GM19238 (cell line): ENCODE data around the gene SERINC5.
"Not testable (repeated sequence)": the region's sequence is repeated elsewhere in the genome, so short reads cannot be mapped to it uniquely, and the experiment has no call there.

ENCODE experiments used
- DNase-seq: peaks from one replicate; pipeline ENCODE4 v3.0.0; 2011; ENCODE audit warnings: low spot score; ENCODE audit not compliant: insufficient read length

Gene SERINC5

GRCh38 chr5:80103371-80103770, 152.5 kb downstream of the SERINC5 start:
- no peak for DNase-seq

- DNase-seq, result no peak
These were observed 153.9 kb downstream of the SERINC5 start for GRCh38 chr5:80101993-80102392.

DNA sequence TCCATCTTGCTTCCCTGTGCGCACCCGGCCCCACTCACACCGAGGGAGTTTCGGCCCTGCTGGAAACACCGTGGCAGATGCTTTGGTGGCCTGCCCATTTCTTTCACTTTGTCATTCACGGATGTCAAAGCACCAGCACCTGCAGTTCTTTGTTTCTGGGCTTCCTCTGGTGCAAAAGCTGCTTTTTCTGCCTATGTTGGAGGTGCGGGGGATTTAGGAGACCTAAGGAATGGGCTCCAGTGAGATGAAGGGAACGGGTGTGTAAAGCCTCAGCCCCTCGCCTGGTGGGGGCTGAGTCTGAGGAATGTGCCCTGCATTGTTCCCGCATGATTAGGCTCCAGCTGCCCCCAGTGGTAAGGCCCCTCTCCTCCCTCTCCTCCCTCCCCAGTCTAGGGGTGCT, 158.4 kb downstream of the SERINC5 start:
- no peak for DNase-seq

- no peak for DNase-seq
These were observed 161.6 kb downstream of the SERINC5 start for GRCh38 chr5:80094236-80094738.

DNA sequence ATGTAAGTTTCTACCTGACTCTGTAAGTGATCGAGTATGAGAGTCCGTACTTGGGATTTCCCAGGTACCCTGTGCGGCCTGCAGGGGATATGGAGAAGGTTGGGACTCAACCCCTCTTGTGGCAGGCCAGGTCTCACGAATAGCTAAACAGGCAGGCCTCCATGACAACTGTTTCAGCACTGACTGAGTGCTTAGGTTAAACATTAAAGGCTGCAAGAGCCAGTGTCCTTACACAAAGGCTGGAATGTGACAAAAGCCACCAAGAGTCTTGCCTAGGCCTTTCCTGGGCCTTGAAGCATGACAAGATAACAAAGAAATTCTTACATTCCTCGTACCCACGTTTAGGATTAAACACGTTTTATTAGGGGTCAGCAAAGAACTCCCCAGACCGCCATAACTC, 162.1 kb downstream of the SERINC5 start:
- no peak for DNase-seq

DNA sequence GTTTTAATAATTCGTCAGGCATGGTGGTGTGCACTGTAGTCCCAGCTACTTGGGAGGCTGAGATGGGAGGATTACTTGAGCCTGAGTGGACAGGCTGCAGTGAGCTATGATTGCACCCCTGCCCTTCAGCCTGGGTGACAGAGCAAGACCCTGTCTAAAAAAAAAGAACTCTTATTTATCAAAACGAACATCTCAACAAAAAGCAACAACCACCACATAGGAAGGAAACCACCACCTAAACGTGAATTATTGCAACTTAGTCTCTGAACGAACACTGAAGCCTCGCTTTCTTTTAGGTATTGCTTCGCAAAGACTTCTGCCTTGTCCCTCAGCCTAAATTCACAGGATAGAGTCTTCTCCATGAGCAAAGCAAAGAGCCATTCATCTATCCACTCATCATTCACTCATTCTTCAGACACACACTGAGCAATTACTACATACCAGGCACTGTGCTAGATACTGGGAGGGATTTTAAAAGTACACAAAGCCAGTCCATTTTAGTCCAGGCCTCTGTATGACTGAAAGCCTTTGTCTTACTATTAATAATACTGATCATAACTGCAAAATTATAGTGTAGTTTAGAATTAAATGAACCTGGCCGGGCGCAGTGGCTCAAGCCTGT, 163.3 kb downstream of the SERINC5 start:
- DNase-seq, result no peak

DNA sequence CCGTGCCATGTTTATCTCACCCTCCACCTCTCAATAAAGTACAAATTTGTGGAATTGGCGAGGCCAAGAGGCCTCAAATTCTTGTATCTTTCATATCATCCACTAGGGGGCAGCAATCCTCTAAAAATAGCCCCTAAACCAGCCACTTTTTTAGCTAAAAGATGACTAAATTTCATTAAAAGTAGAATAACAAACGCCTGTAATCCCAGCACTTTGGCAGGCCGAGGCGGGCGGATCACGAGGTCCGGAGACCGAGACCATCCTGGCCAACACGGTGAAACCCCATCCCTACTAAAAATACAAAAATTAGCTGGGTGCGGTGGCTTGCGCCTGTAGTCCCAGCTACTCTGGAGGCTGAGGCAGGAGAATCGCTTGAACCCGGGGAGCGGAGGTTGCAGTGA, 164.1 kb downstream of the SERINC5 start:
- DNase-seq, result not testable (repeated sequence)

DNA sequence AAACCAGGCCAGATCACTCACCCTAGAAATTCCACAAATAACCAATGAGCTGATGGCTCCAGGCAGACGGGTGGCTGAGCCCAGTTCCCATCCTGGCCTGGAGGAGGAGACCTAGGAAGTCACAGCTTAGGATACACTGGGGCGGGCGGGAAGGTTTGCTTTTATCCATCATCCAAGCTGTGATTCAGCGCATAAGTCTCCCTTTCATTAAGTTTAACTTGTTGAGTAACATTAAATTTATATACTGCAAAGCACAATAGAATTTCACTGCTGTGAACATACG, 165.0 kb downstream of the SERINC5 start:
- no peak for DNase-seq

DNA sequence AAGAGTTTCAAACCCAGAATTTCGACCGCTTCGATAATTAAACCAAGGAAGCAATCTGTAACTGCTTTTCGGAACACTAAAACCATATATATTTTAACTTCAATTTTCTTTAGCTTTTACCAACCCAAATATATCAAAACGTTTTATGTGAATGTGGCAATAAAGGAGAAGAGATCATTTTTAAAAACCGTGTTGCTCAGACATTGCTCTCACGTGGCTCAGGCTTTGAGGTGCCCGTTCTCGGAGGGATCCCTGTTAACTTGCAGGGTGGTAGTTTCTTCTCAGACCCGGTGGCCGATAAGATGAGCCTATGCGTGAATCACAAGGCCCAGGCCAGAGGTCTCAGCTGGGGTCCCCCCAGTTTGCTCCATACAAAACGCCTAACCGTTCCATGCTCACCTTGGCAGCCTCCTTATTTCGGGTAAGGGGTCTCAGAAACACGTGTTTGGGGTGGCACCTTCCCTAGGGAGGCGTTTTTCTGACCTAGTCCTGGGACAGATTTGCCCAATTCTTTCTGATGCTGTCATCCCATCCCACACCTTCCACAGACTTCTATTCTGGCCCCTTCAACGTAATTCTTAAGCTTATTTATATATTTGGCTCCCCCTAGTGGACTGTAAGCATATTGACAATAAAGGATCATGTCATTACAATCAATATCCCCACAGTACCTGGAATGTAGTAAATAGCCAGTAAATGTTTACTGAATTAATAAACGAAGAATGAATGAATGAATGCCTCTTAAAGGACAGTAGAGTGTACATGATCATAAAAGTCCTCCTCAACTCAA, 172.6 kb downstream of the SERINC5 start:
- DNase-seq, result peak; percentile 30

- DNase-seq, result peak; percentile 27
These were observed 173.1 kb downstream of the SERINC5 start for GRCh38 chr5:80082731-80083100.

- no peak for DNase-seq
These were observed 173.6 kb downstream of the SERINC5 start for GRCh38 chr5:80082281-80082680.

DNA sequence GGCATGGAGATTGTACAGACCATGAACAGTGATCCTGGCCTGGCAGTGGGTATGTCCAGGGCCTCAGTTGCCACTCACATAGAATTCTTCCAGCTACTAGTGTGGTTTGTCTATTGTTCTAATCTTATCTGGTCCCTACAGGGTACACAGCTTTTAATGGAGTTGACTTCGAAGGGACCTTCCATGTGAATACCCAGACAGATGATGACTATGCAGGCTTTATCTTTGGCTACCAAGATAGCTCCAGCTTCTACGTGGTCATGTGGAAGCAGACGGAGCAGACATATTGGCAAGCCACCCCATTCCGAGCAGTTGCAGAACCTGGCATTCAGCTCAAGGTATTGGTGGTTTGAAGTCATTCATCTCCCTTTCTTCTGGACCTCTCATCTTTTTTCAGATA, 176.9 kb downstream of the SERINC5 start:
- DNase-seq, result no peak

DNA sequence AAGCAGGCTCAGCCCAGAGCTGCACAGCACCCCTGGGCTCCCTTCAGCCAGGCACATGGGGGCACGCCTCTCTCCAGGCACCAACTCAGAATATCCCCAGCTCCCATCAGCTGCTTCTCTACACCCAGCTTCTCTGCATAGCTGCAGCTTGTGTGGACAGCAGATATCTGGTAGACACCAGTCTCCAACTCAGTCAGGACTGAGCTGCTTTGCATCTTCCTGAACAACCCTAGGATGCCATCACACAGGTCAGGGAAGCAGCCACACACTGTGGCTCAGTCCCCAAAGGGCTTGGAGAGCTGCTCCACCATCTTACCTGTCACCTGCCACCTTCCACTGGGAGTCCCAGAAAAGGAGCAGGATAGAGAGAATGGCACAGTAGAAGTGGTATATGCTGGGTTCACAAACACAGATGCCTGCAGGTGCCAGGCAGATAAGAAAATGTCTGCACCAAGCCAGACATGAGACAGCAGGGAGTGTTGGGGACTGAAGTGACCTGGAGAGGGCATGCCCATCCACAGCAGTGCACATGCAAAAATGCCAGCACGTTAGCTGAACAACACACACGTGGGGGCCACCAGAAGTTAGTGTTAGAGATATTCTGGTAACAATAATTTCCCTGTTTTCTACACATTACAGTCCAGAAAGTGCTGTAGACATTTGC, 178.7 kb downstream of the SERINC5 start:
- DNase-seq, result no peak

DNA sequence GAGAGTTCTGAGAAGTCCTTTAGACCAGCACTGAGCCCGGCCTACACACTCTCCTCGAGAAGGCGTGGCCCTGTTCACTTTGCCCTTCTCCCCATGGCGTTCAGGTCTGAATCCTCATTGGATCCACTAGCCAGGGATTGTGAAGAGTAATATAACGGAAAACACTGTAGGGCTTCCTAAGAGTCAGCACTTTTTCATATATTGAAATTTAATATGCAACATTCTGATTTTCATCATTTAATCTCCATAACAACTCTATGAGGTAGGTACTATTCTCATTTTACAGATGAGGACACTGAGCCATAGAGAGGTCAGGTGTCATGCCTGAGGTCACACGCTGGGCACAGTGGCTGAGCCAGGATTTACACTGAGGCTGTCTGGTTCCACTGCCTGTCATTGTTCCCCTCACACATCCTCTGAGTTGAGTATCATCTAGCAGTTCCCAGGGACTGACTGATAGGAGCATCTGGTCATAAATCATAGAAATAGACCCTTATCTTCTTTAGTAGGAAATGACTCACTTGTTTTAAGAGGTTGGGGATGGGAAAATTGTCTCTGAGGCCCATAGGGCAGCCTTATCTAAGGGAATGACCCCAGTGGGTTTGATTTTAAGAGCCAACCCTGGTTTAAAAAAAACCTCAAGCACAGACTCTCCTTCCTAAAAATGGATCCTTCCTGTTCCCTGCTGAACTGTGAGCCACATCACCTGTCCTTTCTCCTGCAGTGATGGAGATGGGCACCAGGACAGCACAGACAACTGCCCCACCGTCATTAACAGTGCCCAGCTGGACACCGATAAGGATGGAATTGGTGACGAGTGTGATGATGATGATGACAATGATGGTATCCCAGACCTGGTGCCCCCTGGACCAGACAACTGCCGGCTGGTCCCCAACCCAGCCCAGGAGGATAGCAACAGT, 179.5 kb downstream of the SERINC5 start:
- DNase-seq, result no peak

DNA sequence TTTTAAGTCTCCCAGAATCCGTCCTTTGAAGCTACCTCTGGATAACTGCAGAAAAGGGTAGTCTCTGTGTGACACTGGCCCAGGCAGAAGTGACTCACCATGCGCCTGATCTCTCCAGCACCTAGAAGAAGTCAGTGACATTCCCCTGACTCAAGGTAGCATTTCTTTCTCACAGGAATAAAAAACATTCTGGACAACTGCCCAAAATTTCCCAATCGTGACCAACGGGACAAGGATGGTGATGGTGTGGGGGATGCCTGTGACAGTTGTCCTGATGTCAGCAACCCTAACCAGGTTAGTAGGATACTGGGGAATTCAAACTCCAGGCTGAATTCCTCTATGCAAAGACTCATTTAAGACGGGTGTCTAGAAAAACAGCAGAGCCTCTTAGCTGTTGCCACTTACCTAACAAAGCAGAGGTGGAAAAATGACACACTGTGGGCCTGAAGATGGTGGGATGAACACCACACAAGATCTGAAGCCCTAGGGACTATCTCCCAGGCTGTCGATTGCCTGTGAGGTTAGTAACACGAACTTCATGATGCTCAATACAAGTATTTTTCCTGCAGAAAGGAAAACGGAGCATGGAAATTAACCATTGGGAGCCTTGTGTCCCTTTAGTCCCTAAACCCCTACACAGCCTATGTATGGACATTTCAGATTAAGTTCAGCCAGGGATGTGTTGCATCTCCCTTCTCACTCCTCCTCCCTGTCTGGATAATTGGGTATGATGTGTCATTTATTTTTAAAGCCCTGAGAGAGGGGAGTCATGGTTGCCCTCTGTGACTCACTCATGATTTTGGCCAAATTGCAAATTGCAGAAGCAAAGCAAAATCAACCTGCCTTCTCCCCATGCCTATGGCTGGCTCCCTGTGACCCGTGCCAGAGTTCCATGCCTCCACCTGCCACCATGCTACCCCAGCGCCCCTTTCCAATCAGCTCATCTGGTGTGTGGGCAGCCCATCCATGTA, 183.5 kb downstream of the SERINC5 start:
- no peak for DNase-seq

GRCh38 chr5:80071510-80072021, 184.3 kb downstream of the SERINC5 start:
- DNase-seq, result no peak

- DNase-seq, result no peak
These were observed 185.4 kb downstream of the SERINC5 start for GRCh38 chr5:80070338-80071056.

DNA sequence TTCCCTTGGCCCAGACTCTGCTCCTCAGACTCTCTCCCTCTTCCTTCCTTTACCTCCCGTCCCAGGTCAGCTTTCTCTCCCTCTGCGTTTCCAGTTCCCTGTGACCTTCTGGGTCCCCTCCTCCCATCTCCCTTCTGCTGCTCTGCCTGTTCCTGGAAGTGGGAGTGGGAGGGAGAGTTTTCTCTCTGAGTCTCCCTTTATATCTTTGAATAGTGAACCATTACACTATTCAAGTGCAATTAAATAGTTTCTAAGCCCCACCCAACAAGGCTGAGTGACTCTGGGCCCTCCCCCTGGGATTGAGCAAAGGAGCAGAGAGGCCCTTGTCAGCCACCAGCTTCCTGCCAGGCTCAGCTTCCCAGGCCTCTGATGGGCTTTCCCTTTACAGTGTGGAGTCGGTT, 185.9 kb downstream of the SERINC5 start:
- DNase-seq, result no peak

GRCh38 chr5:80069251-80069800, 186.5 kb downstream of the SERINC5 start:
- DNase-seq, result no peak
